HCT116 (cell line): Measurements from ENCODE around the gene PPARGC1A. TPM values are rescaled to one million over a fixed set of nuclear protein-coding genes. Genes with fewer than 3 reads are reported as not detected.

Source experiments
- ATAC-seq: fragments of 200-7000 bp; cut with Tn5 transposase; 2 replicates; pipeline ENCODE4 v1.9.1; 2020; ENCODE audit warnings: mild to moderate bottlenecking, moderate library complexity
- BruUV-seq: library from RNA; stranded (reverse); fragments of 400-500 nt; replicated peaks from 2 replicates; lab custom pipeline; 2021; lab: Mats Ljungman, UMichigan
- CTCF ChIA-PET: fragments of 300-600 bp; sonication (Branson Sonifier 250); formaldehyde crosslinking; loops from one replicate; lab custom pipeline; 2021; ENCODE audit warnings: antibody characterized with exemption; lab: Charles Lee
- POLR2A ChIA-PET: fragments of 300-600, 350-600 bp; sonication (Branson Sonifier 250); formaldehyde crosslinking; loops from one replicate; lab custom pipeline; 2021; ENCODE audit warnings: antibody characterized with exemption; lab: Charles Lee
- RAD21 ChIA-PET, 2 experiments: fragments of 300-600 bp; sonication (Branson Sonifier 250); formaldehyde crosslinking; loops; one replicate each; lab custom pipeline; 2023; ENCODE audit warnings: low total read pairs in 2 of 2; ENCODE audit not compliant: uncharacterized antibody in 2 of 2, unreplicated experiment in 2 of 2, low non-redundant PET in 1 of 2; lab: Charles Lee
- DNase-seq: peaks from one replicate; pipeline ENCODE4 v3.0.0-alpha.2; 2010; ENCODE audit warnings: low read depth, low spot score
- H2AFZ ChIP-seq: fragments of 200-600 bp; shearing (Covaris generic), sonication (generic); 2 replicates; pipeline ENCODE4 v1.6.1; 2017; ENCODE audit warnings: low read depth, mixed run types, mixed read lengths, antibody characterized with exemption, low read length; ENCODE audit not compliant: poor library complexity, severe bottlenecking
- H3K27ac ChIP-seq: 2 replicates; pipeline ENCODE4 v1.5.1; 2012; ENCODE audit warnings: low read depth, low read length
- H3K27me3 ChIP-seq: fragments of 200-600 bp; sonication (generic); 2 replicates; pipeline ENCODE4 v1.6.1; 2016; ENCODE audit warnings: mixed run types, low read length, mixed read lengths; ENCODE audit not compliant: insufficient read depth
- H3K36me3 ChIP-seq, 2 experiments: fragments of 200-500 bp in 1 of 2; fragments of 200-600 bp in 1 of 2; sonication (Bioruptor generic) in 1 of 2; sonication (generic) in 1 of 2; 2 replicates each; pipeline versions ENCODE4 v1.5.1 to v1.6.1; 2014 to 2016; ENCODE audit warnings: low read length in 2 of 2, inconsistent platforms in 1 of 2, mixed read lengths in 1 of 2, mixed run types in 1 of 2; ENCODE audit not compliant: insufficient read depth in 2 of 2, control insufficient read depth in 1 of 2
- H3K4me1 ChIP-seq, 2 experiments: fragments of 200-600 bp in 1 of 2; sonication (generic) in 1 of 2; 2 replicates each; pipeline versions ENCODE4 v1.5.1 to v1.6.1; 2012 to 2017; ENCODE audit warnings: low read length in 2 of 2, inconsistent platforms in 1 of 2, mild to moderate bottlenecking in 1 of 2, mixed read lengths in 1 of 2, mixed run types in 1 of 2, moderate library complexity in 1 of 2; ENCODE audit not compliant: insufficient read depth in 2 of 2, control insufficient read depth in 1 of 2
- H3K4me2 ChIP-seq: fragments of 200-600 bp; sonication (generic); 2 replicates; pipeline ENCODE4 v1.6.1; 2017; ENCODE audit warnings: mixed run types, low read length, mixed read lengths
- H3K4me3 ChIP-seq, 2 experiments: fragments of 200-600 bp in 1 of 2; sonication (generic) in 1 of 2; replicated peaks in 1 of 2; 2 replicates each; pipeline ENCODE4 v1.5.1; 2011 to 2016; ENCODE audit warnings: low read length in 2 of 2, control low read depth in 1 of 2, low read depth in 1 of 2, mild to moderate bottlenecking in 1 of 2, mixed read lengths in 1 of 2, mixed run types in 1 of 2
- H3K79me2 ChIP-seq: fragments of 200-600 bp; sonication (generic); 2 replicates; pipeline ENCODE4 v1.6.1; 2017; ENCODE audit warnings: mild to moderate bottlenecking, mixed run types, low read length, moderate library complexity, mixed read lengths; ENCODE audit not compliant: insufficient read depth
- H3K9ac ChIP-seq: fragments of 200-600 bp; sonication (generic); 2 replicates; pipeline ENCODE4 v1.6.1; 2016; ENCODE audit warnings: low read length, mixed read lengths
- H3K9me2 ChIP-seq: fragments of 200-600 bp; sonication (generic), shearing (Covaris generic); 2 replicates; pipeline ENCODE4 v1.6.1; 2017; ENCODE audit warnings: mixed run types, mild to moderate bottlenecking, moderate library complexity; ENCODE audit not compliant: insufficient read depth
- H3K9me3 ChIP-seq, 2 experiments: fragments of 200-500 bp in 1 of 2; fragments of 200-600 bp in 1 of 2; sonication (Bioruptor generic) in 1 of 2; sonication (generic) in 1 of 2; 2 replicates each; pipeline ENCODE4 v1.6.1; 2014 to 2017; ENCODE audit warnings: low read length in 2 of 2, mixed read lengths in 2 of 2, inconsistent platforms in 1 of 2, low read depth in 1 of 2, mild to moderate bottlenecking in 1 of 2, mixed run types in 1 of 2, moderate library complexity in 1 of 2; ENCODE audit not compliant: control insufficient read depth in 1 of 2, insufficient read depth in 1 of 2
- H4K20me1 ChIP-seq: fragments of 200-600 bp; sonication (generic), shearing (Covaris generic); 2 replicates; pipeline ENCODE4 v1.6.1; 2017; ENCODE audit warnings: mixed run types, mild to moderate bottlenecking, moderate library complexity; ENCODE audit not compliant: insufficient read depth
- ATF3 ChIP-seq: IDR thresholded peaks from 2 replicates; pipeline ENCODE4 v1.6.1; 2012
- CEBPB ChIP-seq: IDR thresholded peaks from 2 replicates; pipeline ENCODE4 v1.6.1; 2012; ENCODE audit warnings: low read depth
- EGR1 ChIP-seq: IDR thresholded peaks from 2 replicates; pipeline ENCODE4 v1.6.1; 2012; ENCODE audit warnings: low read depth
- ELF1 ChIP-seq: IDR thresholded peaks from 2 replicates; pipeline ENCODE4 v1.6.1; 2012; ENCODE audit warnings: low read depth, borderline replicate concordance
- EZH2phosphoT487 ChIP-seq: fragments of 200-600 bp; IDR thresholded peaks from 2 replicates; pipeline ENCODE4 v1.6.1; 2018; ENCODE audit warnings: antibody characterized with exemption, borderline replicate concordance
- RAD21 ChIP-seq: IDR thresholded peaks from 2 replicates; pipeline ENCODE4 v1.6.1; 2012; ENCODE audit warnings: low read depth, mild to moderate bottlenecking
- REST ChIP-seq: IDR thresholded peaks from 2 replicates; pipeline ENCODE4 v1.6.1; 2012; ENCODE audit warnings: low read depth
- TCF7L2 ChIP-seq: IDR thresholded peaks from 2 replicates; pipeline ENCODE4 v1.7.0; 2011; ENCODE audit warnings: borderline replicate concordance, inconsistent platforms; ENCODE audit not compliant: insufficient read depth, insufficient read length; ENCODE audit errors: extremely low read depth
- YY1 ChIP-seq: IDR thresholded peaks from 2 replicates; pipeline ENCODE4 v1.6.1; 2011; ENCODE audit warnings: low read length, low read depth, moderate library complexity, mild to moderate bottlenecking; ENCODE audit not compliant: insufficient replicate concordance; ENCODE audit errors: extremely low read depth
- ZBTB33 ChIP-seq: IDR thresholded peaks from 2 replicates; pipeline ENCODE4 v1.6.1; 2011; ENCODE audit warnings: mild to moderate bottlenecking, low read length, moderate library complexity; ENCODE audit not compliant: insufficient replicate concordance; ENCODE audit errors: extremely low read depth
- intact Hi-C: fragments of 100-400 bp; cut with micrococcal nuclease; formaldehyde crosslinking; loops from 2 replicates; pipeline ENCODE4 v1.10.0; 2022
- total RNA-seq: library from RNA; stranded (reverse); gene quantifications from one replicate; pipeline ENCODE4 v1.2.1, GENCODE V29; 2021; ENCODE audit not compliant: unreplicated experiment
- TF ChIP-seq, protein P1 (sequence below): IDR thresholded peaks from 2 replicates; pipeline ENCODE4 v1.6.1; 2012

Gene PPARGC1A
- total RNA-seq, 1 experiment from 2014 or later = not detected

DNA sequence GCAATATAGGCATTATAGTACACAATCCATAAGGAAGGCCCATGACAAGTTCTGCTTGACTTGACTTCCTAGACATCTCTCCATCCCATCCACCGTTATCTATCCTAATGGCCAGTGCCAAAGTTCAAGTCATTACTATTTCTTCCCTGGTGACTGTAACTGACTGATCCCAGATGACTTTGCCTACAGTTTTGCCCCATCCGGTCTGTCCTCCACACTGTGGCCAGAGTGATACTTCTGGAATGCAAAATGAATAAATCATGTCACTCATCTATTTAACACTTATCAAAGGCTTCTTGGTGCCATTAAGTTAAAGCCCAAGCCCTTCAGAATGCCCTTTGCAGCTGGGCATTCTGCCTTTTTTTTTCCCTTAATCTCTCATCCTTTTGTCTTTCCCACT, 130.8 kb downstream of the PPARGC1A start:
- Histone ChIP-seq H3K4me2 (no peak overlapping the region), H3K36me3 (no peaks in the 10 kb centered on the region), H3K9ac (no peak overlapping the region), H3K79me2 (no peaks in the 10 kb centered on the region), H3K4me3 (no peak overlapping the region), H3K4me1 (no peaks in the 10 kb centered on the region), H3K27me3 (no peaks in the 10 kb centered on the region), H4K20me1 (no peaks in the 10 kb centered on the region)
- ChIA-PET POLR2A (no interaction called here), CTCF (no interaction called here)
- DNase-seq (no peak), ATAC-seq (no peak)
- TF ChIP-seq, protein P1, sequence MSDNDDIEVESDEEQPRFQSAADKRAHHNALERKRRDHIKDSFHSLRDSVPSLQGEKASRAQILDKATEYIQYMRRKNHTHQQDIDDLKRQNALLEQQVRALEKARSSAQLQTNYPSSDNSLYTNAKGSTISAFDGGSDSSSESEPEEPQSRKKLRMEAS = no peak
- TF ChIP-seq YY1 (no peak), ZBTB33 (no peak), ATF3 (no peak), RAD21 (no peak), REST (no peak), CEBPB (no peak), EGR1 (no peak), EZH2phosphoT487 (no peak), ELF1 (no peak), TCF7L2 (no peak)
- TF ChIP-seq, all 23 proteins: peak for 0
- Histone ChIP-seq H3K27ac (no peak overlapping the region), H3K9me3 (peaks cover 6 to 20% of the 10 kb centered on the region in 2 experiments; a peak in 2 of 4 replicates), H3K9me2 (no peaks in the 10 kb centered on the region), H2AFZ (no peak overlapping the region)
- intact Hi-C loops = no loop called here
- no TSS peak for BruUV-seq
- RAD21 ChIA-PET = no interaction called here
